NCI-H526 treated with DMSO at 0.1 percent for 48 hours (cell line): ENCODE results near the gene BACH2.
A peak's percentile ranks its signal among the peaks of the same experiment; 100 is the strongest.
"Not testable (repeated sequence)": the region's sequence is repeated elsewhere in the genome, so short reads cannot be mapped to it uniquely, and the experiment has no call there.

ENCODE experiments used
- DNase-seq: peaks from one replicate; lab custom pipeline; 2025; lab: John Stamatoyannopoulos, UW

The BACH2 gene

DNA sequence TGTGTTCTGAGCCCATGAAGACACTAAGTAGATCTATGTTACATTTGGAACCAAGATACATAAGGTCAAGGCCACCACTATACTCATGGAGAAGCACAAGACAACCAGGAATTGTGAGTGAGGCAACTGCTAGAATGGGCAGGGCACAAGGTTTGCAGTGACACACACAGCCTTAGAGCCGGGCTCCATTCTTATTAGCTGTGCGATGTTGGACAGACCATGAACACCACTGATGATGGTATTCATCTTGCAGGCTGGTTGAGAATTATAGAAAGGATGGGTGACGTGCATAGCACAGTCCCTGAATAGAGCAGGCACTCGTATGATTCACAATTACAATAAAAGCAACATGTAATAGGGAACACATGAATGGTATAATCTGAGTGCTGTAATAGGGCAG is 229.9 kb downstream of the BACH2 start:
- DNase-seq: no peak

DNA sequence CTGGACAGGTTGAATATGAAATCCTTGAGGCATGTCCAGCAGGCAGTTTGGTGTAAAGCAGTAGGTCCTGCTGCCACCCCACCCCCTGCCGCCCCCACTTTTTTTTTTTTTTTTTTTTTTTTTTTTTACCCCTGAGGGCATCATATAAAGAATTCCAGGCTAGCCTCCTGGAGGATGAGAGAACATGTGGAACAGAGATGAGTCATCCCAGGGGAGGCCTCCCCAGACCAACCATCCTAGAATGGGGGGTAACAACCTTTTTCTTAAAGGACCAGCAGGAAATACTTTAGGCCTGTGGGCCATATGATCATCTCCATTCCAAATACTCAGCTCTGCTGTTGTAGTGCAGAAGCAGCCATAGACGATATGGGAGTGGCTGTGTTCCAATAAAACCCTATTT is 231.5 kb downstream of the BACH2 start:
- DNase-seq: no peak

DNA sequence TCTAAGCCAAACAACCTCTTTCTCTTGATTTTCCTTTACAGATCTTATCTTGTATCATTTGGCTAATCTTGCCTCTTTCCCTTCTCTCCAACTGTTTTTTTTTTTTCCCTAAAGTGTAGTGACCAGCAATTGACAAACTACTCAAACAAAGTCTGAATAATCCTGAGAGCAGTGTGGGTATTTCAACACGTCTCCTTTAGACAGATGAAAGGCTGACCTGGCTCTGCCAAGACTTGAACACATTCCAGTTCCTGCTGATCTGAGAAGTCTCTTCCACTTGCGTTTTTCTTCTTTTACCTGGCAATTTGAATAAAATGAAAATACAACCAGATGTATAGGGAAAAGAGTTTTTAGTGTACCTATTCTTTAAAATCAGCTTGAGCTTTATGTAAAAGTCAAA is 234.0 kb downstream of the BACH2 start:
- no peak for DNase-seq

DNA sequence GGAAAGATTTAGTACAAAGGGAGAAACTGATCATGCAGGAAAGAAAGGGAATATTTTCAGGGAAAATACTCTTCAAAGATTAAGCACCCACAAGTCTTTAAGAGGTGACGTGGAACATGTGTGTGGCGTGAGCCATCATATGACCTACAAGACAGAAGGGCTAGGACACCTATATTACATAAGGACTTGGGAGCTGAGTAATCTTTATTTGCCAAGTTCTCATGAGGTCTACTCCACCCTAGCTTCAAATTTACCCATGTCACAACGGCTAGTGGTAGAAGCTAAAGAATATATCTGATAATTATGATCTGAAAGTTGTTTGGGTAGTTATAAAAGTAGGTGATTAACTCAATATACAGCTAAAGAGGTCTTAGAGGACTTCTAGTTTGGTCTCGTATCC is 234.6 kb downstream of the BACH2 start:
- DNase-seq: no peak

DNA sequence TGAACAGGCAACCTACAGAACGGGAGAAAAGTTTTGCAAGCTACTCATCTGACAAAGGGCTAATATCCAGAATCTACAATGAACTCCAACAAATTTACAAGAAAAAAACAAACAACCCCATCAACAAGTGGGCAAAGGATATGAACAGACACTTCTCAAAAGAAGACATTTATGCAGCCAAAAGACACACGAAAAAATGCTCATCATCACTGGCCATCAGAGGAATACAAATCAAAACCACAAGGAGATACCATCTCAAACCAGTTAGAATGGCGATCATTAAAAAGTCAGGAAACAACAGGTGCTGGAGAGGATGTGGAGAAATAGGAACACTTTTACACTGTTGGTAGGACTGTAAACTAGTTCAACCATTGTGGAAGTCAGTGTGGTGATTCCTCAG is 237.5 kb downstream of the BACH2 start:
- not testable (repeated sequence) for DNase-seq

DNA sequence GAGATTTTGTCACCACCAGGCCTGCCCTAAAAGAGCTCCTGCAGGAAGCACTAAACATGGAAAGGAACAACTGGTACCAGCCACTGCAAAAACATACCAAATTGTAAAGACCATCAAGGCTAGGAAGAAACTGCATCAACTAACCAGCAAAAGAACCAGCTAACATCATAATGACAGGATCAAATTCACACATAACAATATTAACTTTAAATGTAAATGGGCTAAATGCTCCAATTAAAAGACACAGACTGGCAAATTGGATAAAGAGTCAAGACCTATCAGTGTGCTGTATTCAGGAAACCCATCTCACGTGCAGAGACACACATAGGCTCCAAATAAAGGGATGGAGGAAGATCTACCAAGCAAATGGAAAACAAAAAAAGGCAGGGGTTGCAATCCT is 240.7 kb downstream of the BACH2 start:
- not testable (repeated sequence) for DNase-seq

DNA sequence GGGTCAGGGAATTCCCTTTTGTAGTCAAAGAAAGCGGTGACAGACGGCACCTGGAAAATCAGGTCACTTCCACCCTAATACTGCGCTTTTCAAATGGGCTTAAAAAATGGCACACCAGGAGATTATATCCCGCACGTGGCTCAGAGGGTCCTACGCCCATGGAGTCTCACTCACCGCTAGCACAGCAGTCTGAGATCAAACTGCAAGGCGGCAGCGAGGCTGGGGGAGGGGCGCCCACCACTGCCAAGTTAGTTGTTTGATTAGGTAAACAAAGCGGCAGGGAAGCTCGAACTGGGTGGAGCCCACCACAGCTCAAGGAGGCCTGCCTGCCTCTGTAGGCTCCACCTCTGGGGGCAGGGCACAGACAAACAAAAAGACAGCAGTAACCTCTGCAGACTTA is 242.4 kb downstream of the BACH2 start:
- DNase-seq: not testable (repeated sequence)

DNA sequence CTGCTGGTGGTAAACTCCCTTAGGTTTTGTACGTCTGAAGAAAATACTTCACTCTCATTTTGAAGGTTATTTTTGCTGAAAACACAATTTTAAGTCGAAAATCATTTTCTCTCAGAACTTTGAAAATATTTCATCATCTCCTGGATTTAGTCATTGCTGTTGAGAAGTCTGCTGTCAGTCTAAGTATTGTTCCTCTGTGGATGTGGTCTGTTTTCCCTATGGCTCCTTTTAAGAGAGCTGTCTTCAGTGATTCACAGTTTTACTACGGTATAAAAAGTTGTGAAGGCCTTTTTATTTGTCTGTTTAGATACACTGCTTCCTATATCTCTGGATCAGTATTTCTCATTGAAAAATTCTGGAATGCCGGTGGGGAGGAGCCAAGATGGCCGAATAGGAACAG is 243.0 kb downstream of the BACH2 start:
- DNase-seq: no peak

DNA sequence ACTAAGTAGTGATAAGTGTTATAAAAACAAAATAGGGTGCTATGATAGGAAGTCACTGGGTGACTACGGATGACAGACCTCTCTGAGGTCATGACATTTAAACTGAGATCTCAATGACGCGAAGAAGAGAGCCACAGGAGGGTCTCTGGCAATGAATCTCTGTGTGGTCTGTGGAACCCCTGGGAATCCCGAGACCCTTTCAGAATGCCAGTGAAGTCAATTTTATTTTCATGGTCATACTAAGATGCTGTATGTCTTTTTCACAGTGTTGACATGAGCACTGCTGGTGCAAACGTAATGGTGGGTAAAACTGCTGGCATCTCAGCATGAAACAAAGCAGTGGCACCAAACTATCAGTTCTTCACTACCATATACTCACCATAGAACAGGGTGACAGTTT is 247.3 kb downstream of the BACH2 start:
- DNase-seq: no peak

DNA sequence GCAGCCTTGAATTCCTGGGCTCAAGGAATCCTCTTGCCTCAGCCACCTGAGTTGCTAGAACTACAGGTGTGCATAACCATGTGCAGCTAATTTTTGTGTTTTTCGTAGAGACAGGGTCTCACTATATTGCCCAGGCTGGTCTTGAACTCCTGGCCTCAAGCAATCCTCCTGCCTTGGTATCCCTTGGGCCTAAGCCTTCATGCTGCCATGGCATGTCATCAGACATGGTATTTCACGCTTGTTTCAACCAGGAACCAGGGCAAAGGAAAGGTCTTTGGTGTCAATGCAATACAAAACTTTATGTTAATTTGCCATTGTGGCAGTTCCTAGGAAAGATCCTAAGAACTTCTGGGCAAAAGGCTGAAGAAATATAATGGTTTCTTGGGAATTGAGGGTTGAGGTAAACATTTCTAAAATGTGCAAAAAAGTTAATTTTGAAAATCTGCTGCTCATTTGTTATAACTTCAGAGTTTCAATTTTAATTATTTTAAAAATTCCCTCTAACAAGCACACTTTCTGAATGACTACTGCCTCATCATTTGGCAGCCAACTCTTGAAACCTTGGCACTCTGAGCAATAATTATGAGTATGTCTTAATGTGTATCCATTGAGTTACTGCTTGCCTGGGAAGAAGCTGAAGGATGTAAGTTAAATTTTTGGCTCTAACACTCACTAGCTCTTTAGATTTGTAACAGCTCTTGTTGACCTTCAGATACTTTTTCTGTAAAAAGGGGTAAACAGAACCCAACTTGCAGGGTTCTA is 248.3 kb downstream of the BACH2 start:
- no peak for DNase-seq

DNA sequence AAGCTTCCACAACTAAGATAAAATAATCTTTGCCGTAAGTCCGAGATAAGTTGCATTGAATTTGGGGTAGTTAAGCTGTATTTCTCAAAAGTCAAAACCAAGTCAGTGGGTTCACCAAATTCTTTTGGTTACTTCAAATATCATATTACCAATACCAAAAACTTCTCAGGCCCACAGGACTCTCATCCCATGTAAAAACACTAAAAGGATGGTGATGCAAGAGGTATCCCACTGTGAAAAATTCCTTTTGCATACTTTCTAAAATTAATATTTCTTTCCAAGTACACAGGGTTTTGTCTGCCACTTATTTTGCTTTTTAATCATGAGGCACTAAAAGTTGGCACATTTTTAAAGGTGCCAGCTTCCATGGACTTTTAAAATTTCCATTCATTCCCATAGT is 251.1 kb downstream of the BACH2 start:
- no peak for DNase-seq

DNA sequence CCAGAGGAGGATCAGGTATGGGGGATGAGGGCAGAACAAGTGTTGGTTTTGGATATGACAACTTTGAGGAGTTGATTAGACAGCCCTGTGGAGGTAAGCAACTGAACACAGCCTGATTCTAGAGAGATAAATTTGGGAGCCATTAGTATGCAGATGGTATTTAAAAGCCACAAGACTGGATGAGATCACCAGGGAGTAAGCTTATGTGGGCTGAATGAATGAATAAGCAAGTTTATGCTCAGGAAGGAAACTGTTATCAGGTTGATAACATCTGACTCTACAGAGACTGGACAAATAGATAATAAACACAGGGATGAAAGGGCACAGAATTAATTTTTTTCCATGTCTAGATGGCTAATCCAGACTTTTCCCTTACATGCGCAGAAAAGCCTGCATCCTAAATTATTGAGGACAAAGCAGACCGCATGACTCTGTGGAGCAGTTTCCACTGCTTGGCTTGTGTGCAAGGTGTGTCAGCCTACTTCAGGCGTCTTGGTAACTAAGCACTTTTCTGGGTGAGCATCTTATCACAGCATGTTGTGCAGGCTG is 251.7 kb downstream of the BACH2 start:
- no peak for DNase-seq

DNA sequence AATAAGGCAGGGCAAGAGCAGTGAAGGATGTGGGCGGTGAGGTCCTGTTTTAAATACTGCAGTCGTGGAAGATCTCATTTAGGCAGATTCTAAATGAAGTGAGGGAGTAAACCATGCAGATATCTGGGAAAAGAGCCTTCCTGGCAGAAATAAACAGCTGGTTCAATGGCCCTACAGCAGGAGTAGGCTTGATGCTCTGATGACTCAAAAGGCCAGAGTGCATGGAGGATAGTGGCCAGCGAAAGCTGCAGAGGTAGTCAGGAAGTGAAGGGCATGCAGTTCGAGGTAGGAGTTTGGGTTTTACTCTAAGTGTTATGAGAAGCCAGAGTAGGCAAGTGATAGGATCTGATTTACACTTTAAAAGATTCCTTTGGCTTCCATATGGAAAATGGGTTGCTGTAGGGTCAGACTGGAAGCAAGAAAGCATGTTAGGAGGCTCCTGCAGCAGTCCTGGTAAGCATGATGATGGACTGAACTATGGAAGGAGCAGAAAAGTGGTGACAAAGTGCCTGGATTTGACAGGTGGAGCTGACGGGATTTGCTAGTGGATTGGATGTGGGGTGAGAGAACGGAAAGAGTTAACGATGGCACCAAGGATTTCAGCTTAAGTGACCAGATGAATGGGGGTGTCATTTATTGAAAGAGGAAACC is 252.3 kb downstream of the BACH2 start:
- DNase-seq: no peak

DNA sequence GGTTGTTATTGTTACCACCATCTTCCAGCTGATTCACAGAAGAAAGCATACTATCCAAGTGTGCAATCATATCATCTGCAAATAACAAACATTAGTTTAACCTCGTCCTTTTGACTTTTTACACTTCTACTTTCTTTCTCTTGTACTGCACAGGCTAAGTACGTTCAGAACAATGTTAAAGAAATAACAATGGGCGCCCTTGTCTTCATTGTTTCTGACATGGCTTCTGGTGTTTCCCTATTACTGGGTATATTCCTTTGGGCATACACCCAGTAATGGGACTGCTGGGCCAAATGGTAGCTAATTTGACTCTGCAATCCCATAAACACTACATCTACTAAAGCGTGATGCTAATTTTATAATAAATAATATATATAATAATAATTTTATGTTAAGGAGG is 255.7 kb downstream of the BACH2 start:
- DNase-seq: no peak

DNA sequence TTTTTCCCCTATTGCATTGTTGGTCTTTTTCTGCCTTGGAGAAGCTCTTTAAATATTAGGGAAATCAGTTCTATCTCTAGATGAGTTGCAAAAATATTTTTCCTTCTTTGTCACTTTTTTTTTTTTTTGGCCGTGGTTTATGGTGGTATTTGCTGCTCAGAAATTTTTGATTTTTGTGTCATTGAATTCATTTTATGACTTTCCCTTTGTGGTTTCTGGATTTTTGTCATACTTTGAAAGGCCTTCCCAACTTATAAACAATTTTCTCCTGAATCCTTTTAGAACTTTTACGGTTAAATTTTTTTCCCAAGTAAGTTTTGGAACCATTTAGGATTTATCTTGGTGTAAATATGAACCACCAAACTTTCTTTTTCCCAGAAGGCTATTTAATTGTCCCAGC is 256.7 kb downstream of the BACH2 start:
- DNase-seq: no peak

DNA sequence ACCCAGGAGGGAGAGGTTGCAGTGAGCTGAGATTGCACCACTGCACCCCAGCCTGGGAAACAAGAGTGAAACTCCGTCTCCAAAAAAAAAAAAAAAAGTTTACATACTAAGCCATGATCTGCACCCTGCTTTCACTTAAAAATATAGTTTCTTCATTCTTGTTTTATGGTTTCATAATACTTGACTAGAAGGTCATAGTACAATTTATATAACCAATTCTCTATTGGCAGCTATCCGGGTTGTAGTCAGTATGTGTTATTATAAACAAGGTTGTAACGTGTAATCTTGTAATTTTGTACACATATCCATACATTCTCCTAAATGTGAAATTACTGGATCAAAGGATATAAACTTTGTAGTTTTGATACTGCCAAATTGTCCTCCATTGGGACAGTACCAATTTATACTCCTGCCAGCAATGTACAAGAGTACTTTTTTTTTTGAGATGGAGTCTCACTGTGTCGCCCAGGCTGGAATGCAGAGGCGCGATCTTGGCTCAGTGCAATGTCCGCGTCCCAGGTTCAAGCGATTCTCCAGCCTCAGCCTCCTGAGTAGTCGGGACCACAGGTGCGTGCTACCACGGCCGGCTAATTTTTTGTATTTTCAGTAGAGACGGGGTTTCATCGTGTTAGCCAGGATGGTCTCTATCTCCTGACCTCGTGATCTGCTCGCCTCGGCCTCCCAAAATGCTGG is 257.5 kb downstream of the BACH2 start:
- no peak for DNase-seq

DNA sequence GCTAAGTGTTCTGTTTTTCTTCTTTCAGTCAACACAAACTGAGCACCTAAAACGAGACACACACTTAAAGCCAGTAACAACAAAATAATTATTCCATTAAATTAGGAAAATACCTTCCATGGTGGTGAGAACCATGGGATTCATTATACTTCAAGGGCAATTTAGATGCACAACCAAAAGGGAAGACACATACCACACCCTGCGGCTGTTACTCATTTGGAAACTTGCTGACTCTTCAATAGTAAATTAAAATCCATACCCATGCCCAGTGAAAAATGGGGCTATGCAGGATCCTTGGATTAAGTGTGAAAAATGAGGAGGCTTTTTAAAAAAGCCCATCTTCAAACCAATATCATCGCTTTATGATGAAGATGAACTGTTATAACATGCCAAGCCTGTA is 259.7 kb downstream of the BACH2 start:
- DNase-seq: no peak

DNA sequence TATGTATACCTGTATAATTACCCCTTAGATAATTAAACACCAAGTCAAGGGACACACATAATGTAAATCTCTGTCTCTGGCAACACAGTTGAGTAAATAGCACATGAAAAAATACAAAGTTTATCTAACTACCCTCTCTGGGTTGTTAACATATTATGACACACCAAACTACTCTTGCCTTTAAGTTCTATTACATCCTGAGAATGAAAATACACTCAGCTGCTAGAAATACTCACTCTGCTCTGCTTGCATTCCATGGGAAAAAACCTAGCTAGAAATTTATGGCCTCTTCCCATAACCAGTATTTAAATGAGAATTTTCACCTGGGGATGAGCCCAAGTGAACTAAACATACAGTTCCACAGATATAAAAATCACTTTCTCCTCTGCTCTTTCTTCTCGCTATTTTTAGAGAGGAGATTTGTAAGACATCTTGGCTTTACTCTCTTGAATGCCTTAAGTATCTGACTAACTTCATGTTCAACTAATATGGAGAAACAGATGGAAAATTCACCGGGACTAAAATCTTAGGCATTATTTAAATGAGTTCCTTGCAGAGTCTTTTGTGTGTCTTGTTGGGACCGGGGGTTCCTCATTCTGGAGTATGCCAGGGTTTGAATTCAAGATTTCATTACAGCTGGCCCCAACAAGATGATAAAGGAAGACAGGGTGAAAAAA is 261.5 kb downstream of the BACH2 start:
- DNase-seq: peak; percentile 3

DNA sequence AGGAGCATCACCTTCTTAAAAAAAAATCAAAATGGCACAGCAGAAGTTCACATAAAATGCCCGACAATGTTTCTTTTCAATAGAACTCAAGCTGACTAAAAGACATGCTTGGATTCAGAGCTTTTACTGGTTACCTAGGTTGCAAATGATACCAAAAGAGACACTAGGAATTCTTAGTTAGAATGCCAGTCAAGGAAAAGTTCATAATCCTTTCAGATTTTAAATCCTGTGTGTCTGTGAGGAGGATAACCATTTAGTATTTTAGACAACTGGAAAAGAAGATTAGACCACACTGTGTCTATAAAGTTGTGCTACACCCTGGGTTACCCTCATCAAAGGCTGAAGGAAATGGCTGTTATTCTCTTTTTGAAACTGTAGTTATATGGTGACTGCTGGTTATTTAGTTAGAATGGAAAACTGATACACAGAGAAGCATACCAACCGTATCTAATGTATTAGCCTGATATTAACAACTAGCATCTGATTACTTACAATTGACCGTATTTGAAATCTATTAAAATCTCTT is 262.8 kb downstream of the BACH2 start:
- no peak for DNase-seq

DNA sequence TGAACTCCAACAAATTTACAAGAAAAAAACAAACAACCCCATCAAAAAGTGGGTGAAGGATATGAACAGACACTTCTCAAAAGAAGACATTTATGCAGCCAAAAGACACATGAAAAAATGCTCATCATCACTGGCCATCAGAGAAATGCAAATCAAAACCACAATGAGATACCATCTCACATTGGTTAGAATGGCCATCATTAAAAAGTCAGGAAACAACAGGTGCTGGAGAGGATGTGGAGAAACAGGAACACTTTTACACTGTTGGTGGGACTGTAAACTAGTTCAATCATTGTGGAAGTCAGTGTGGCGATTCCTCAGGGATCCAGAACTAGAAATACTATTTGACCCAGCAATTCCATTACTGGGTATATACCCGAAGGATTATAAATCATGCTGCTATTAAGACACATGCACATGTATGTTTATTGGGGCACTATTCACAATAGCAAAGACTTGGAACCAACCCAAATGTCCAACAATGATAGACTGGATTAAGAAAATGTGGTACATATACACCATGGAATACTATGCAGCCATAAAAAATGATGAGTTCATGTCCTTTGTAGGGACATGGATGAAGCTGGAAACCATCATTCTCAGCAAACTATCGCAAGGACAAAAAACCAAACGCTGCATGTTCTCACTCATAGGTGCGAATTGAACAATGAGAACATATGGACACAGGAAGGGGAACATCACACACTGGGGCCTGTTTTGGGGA is 264.0 kb downstream of the BACH2 start:
- DNase-seq: not testable (repeated sequence)

DNA sequence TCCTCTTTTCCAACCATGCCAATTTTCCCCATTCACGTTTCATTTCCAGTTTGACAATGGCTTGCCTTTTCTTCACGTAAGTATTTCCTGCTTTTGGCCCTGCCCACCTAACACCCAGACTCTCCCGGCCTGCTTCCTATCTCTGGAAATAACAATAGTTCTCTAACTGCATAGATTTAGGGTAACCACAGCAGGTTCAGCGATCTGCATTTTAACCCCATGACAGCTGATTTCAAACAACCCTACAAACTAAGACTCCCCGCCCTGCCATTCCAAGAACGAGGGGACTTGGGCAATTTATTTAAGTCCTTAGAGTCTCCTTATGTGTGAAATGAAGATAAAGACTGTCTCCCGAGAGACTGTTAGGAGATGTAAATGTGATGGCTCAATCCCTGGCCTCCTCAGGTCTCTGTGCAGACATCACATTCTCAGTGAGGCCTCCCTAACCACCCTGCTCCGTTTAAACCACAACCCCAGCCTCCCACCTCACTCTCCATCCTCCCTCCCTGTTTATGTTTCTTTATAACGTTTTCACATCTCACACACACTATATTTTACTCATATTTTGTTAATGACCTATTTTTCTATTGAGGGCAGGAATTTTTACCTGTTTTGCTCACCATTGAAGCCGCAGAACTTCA is 267.5 kb downstream of the BACH2 start:
- no peak for DNase-seq
